ENCODE measurements around the gene MECP2. TPM values are rescaled to one million over a fixed set of nuclear protein-coding genes. Genes with fewer than 3 reads are reported as not detected.

The MECP2 gene
- total RNA-seq, 1 donor from 2014 or later, result 105 TPM

Other genes starting within 250 kb of the MECP2 start
- 3.8 TPM for gene L1CAM, start 211.5 kb downstream of the MECP2 start, total RNA-seq
- 2.3 TPM for gene AVPR2, start 193.0 kb downstream of the MECP2 start, total RNA-seq
- 43.7 TPM for gene ARHGAP4, start 171.5 kb downstream of the MECP2 start, total RNA-seq
- gene NAA10, start 162.7 kb downstream of the MECP2 start, total RNA-seq, result 83.7 TPM
- 7.4 TPM for gene RENBP, start 153.1 kb downstream of the MECP2 start, total RNA-seq
- 73.9 TPM for gene HCFC1, start 125.9 kb downstream of the MECP2 start, total RNA-seq
- gene TMEM187, start 125.0 kb downstream of the MECP2 start, total RNA-seq, result 12.8 TPM
- gene IRAK1, start 77.8 kb downstream of the MECP2 start, total RNA-seq, result 103 TPM
- not detected for gene OPN1LW, start 46.5 kb upstream of the MECP2 start, total RNA-seq
- not detected for gene OPN1MW, start 84.9 kb upstream of the MECP2 start, total RNA-seq
- gene OPN1MW2, start 122.0 kb upstream of the MECP2 start, total RNA-seq, result not detected
- not detected for gene OPN1MW3, start 159.9 kb upstream of the MECP2 start, total RNA-seq
- not detected for gene TEX28, start 197.4 kb upstream of the MECP2 start, total RNA-seq
- gene TKTL1, start 198.1 kb upstream of the MECP2 start, total RNA-seq, result not detected